Suprapubic skin (tissue), 3 donors: ENCODE results near the gene SNN.

Experiments
- CTCF ChIP-seq, 2 donors: fragments of 200-600 bp in 1 of 2; fragments of 450-650 bp in 1 of 2; sonication (generic) in 1 of 2; IDR thresholded peaks; one replicate each; pipeline ENCODE4 v1.5.1; 2016 to 2019; ENCODE audit warnings: antibody characterized with exemption in 2 of 2, mild to moderate bottlenecking in 1 of 2, moderate library complexity in 1 of 2
- POLR2A ChIP-seq, 2 donors: fragments of 450-650 bp; IDR thresholded peaks; one replicate each; pipeline ENCODE4 v1.6.1; 2017; ENCODE audit warnings: antibody characterized with exemption in 2 of 2, mild to moderate bottlenecking in 2 of 2, moderate library complexity in 2 of 2

DNA sequence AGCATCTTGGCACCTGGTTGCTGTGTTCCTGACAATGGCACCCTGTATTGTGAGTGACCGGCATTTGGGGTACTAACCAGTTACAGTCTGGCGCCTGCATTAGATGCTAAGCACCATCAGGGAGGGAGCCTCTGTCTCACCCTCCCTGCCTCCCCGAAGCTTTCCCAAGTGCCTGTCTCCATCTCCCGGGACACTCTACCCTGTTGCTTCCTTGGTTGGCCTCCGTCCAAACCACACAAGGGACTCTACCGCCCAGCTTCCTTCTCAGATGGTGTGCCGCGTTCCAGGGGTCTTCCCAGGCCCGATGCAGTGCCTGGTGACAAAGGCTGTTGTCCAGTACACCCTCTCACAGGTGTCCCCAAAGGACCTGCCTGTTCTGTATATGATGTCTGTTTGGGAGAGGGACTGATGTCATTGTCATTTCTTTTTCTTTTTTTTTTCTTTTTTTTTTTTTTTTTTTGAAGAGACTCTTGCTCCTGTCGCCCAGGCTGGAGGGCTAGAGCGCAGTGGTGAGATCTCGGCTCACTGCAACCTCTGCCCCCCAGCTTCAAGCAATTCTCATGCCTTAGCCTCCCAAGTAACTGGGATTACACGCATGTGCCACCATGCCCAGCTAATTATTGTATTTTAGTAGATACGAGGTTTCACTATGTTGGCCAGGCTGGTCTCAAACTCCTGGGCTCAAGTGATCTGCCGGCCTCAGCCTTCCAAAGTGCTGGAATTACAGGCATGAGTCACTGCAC lies 6.7 kb downstream of the SNN start:
- no peak for TF ChIP-seq POLR2A (IDR thresholded peaks at IDR 0.05)
- TF ChIP-seq CTCF (IDR thresholded peaks at IDR 0.05), result no peak
